TTC549 (cell line): Measurements from ENCODE around the gene SPRY2.
A peak's percentile ranks its signal among the peaks of the same experiment; 100 is the strongest.
"Not testable (repeated sequence)": the region's sequence is repeated elsewhere in the genome, so short reads cannot be mapped to it uniquely, and the experiment has no call there.

Experiments
- FAIRE-seq: peaks from 2 replicates; lab custom pipeline; 2012; peaks lifted over from hg19 to GRCh38; lab: Jason Lieb, UNC

The SPRY2 gene

GRCh38 chr13:80348314-80348713, 7.4 kb upstream of the SPRY2 start:
- FAIRE-seq: no peak

- peak; percentile 93 for FAIRE-seq
Observed at GRCh38 chr13:80345771-80346510, 5.0 kb upstream of the SPRY2 start.

GRCh38 chr13:80344032-80344431, 3.1 kb upstream of the SPRY2 start:
- not testable (repeated sequence) for FAIRE-seq

GRCh38 chr13:80342471-80343371, 1.8 kb upstream of the SPRY2 start:
- no peak for FAIRE-seq

GRCh38 chr13:80341756-80342370, 937 bp upstream of the SPRY2 start:
- FAIRE-seq: no peak

GRCh38 chr13:80340651-80341100, 250 bp downstream of the SPRY2 start:
- no peak for FAIRE-seq

- no peak for FAIRE-seq
Observed at GRCh38 chr13:80339912-80340650, 845 bp downstream of the SPRY2 start.

GRCh38 chr13:80339563-80339911, 1.4 kb downstream of the SPRY2 start:
- FAIRE-seq: no peak

- no peak for FAIRE-seq
Observed at GRCh38 chr13:80338781-80339562, 2.0 kb downstream of the SPRY2 start.

- FAIRE-seq: no peak
Observed at GRCh38 chr13:80337288-80338081, 3.4 kb downstream of the SPRY2 start.

GRCh38 chr13:80336776-80337287, 4.1 kb downstream of the SPRY2 start:
- no peak for FAIRE-seq

GRCh38 chr13:80336370-80336769, 4.6 kb downstream of the SPRY2 start:
- peak; percentile 26 for FAIRE-seq

- FAIRE-seq: no peak
Observed at GRCh38 chr13:80334597-80335260, 6.2 kb downstream of the SPRY2 start.

GRCh38 chr13:80331984-80332383, 8.9 kb downstream of the SPRY2 start:
- FAIRE-seq: no peak

GRCh38 chr13:80329250-80329649, 11.7 kb downstream of the SPRY2 start:
- FAIRE-seq: no peak

- no peak for FAIRE-seq
Observed at GRCh38 chr13:80319004-80319403, 21.9 kb downstream of the SPRY2 start.

GRCh38 chr13:80314711-80315653, 25.9 kb downstream of the SPRY2 start:
- no peak for FAIRE-seq

- no peak for FAIRE-seq
Observed at GRCh38 chr13:80313668-80314256, 27.2 kb downstream of the SPRY2 start.
